CD14-positive monocyte (primary cell): Measurements from ENCODE around the gene CACNB2. TPM values are rescaled to one million over a fixed set of nuclear protein-coding genes. Genes with fewer than 3 reads are reported as not detected.

Experiments
- DNase-seq, 3 donors: peaks; one replicate each; pipeline ENCODE4 v3.0.0-alpha.2; 2011 to 2022
- H2AFZ ChIP-seq: 2 replicates; pipeline ENCODE4 v1.6.0; 2012; ENCODE audit warnings: mild to moderate bottlenecking, low read depth, low read length, inconsistent platforms; ENCODE audit not compliant: insufficient read depth, poor library complexity, severe bottlenecking
- H3K27ac ChIP-seq, 2 donors: 1 replicate in 1 of 2; 2 replicates in 1 of 2; pipeline ENCODE4 v1.5.1; 2012 to 2013; ENCODE audit warnings: low read length in 2 of 2, control low read depth in 1 of 2, inconsistent platforms in 1 of 2, low read depth in 1 of 2, mild to moderate bottlenecking in 1 of 2
- H3K27me3 ChIP-seq, 2 donors: one replicate each; pipeline versions ENCODE4 v1.6.0 to v1.6.1; 2011 to 2013; ENCODE audit warnings: low read length in 2 of 2; ENCODE audit not compliant: control insufficient read depth in 2 of 2, insufficient read depth in 2 of 2
- H3K36me3 ChIP-seq, 2 donors: replicated peaks in 1 of 2; 1 replicate in 1 of 2; 2 replicates in 1 of 2; pipeline versions ENCODE4 v1.5.1 to v1.6.1; 2012 to 2013; ENCODE audit warnings: low read length in 2 of 2, control low read depth in 1 of 2, inconsistent platforms in 1 of 2, mild to moderate bottlenecking in 1 of 2; ENCODE audit not compliant: insufficient read depth in 2 of 2, control insufficient read depth in 1 of 2
- H3K4me1 ChIP-seq, 2 donors: 1 replicate in 1 of 2; 2 replicates in 1 of 2; pipeline versions ENCODE4 v1.5.1 to v1.6.1; 2012 to 2013; ENCODE audit warnings: low read length in 2 of 2, control low read depth in 1 of 2, inconsistent platforms in 1 of 2, mild to moderate bottlenecking in 1 of 2, moderate library complexity in 1 of 2; ENCODE audit not compliant: insufficient read depth in 2 of 2, control insufficient read depth in 1 of 2
- H3K4me2 ChIP-seq: replicated peaks from 2 replicates; pipeline ENCODE3; 2012; ENCODE audit warnings: low read length, moderate library complexity, mild to moderate bottlenecking; ENCODE audit not compliant: poor library complexity, severe bottlenecking; ENCODE audit errors: extremely low read depth
- H3K4me3 ChIP-seq, 3 experiments: fragments of 200-600 bp in 1 of 3; sonication (generic) in 1 of 3; replicated peaks in 1 of 3; 1 replicate in 2 of 3; 2 replicates in 1 of 3; pipeline ENCODE4 v1.5.1; 2011 to 2013; ENCODE audit warnings: low read length in 3 of 3, mild to moderate bottlenecking in 3 of 3, control low read depth in 2 of 3, low read depth in 2 of 3, inconsistent platforms in 1 of 3, moderate library complexity in 1 of 3
- H3K79me2 ChIP-seq: 2 replicates; pipeline ENCODE4 v1.6.0; 2012; ENCODE audit warnings: mild to moderate bottlenecking, control low read depth, inconsistent platforms, low read length, moderate library complexity; ENCODE audit not compliant: insufficient read depth
- H3K9ac ChIP-seq: 2 replicates; pipeline ENCODE4 v1.6.0; 2017; ENCODE audit warnings: low read length, mild to moderate bottlenecking; ENCODE audit not compliant: insufficient read depth, poor library complexity, severe bottlenecking
- H3K9me3 ChIP-seq, 2 donors: replicated peaks in 1 of 2; 1 replicate in 1 of 2; 2 replicates in 1 of 2; pipeline versions ENCODE4 v1.5.1 to v1.6.1; 2012 to 2013; ENCODE audit warnings: low read length in 2 of 2, control low read depth in 1 of 2; ENCODE audit not compliant: control insufficient read depth in 1 of 2, insufficient read depth in 1 of 2
- H4K20me1 ChIP-seq: 2 replicates; pipeline ENCODE4 v1.6.0; 2012; ENCODE audit warnings: mild to moderate bottlenecking, low read length, control low read depth, moderate library complexity; ENCODE audit not compliant: insufficient read depth
- H3K27ac Mint-ChIP-seq, 7 donors: one replicate each; pipeline ENCODE4 v1.8.0; 2020; ENCODE audit warnings: mild to moderate bottlenecking in 7 of 7, mixed read lengths in 7 of 7, moderate library complexity in 6 of 7, inconsistent platforms in 2 of 7
- H3K27me3 Mint-ChIP-seq, 3 donors: one replicate each; pipeline ENCODE4 v1.8.0; 2021 to 2022; ENCODE audit warnings: low read depth in 3 of 3, mild to moderate bottlenecking in 3 of 3, mixed read lengths in 3 of 3, moderate library complexity in 3 of 3, inconsistent platforms in 1 of 3
- H3K36me3 Mint-ChIP-seq, 2 donors: one replicate each; pipeline ENCODE4 v1.8.0; 2020; ENCODE audit warnings: mixed read lengths in 2 of 2, inconsistent platforms in 1 of 2, mild to moderate bottlenecking in 1 of 2
- H3K4me1 Mint-ChIP-seq: one replicate; pipeline ENCODE4 v1.8.0; 2020; ENCODE audit warnings: mild to moderate bottlenecking, mixed read lengths
- H3K4me3 Mint-ChIP-seq, 2 donors: one replicate each; pipeline ENCODE4 v1.8.0; 2020; ENCODE audit warnings: mild to moderate bottlenecking in 2 of 2, mixed read lengths in 2 of 2, moderate library complexity in 1 of 2
- H3K9me3 Mint-ChIP-seq, 7 donors: one replicate each; pipeline ENCODE4 v1.8.0; 2020 to 2022; ENCODE audit warnings: mixed read lengths in 7 of 7, mild to moderate bottlenecking in 6 of 7, moderate library complexity in 6 of 7, inconsistent platforms in 2 of 7
- CTCF ChIP-seq: fragments of 200-600 bp; IDR thresholded peaks from one replicate; pipeline ENCODE4 v1.8.0; 2022; ENCODE audit warnings: antibody characterized with exemption, mild to moderate bottlenecking
- WGBS: methylation state at CpG from one replicate; pipeline ENCODE4 v1.1.5; 2013; ENCODE audit warnings: missing lambda C conversion rate; ENCODE audit not compliant: insufficient coverage; 5-methylcytosine and 5-hydroxymethylcytosine counted together
- intact Hi-C, 2 donors: fragments of 100-400 bp; cut with micrococcal nuclease; formaldehyde crosslinking; loops; one replicate each; pipeline versions ENCODE4 v1.15.0 to v1.15.1; 2023
- polyA plus RNA-seq, 3 donors: library from polyadenylated mRNA; depleted of rRNA in 1 of 3; unstranded in 2 of 3; stranded (reverse) in 1 of 3; fragments of 300-500 nt in 2 of 3; fragments of >200 nt in 1 of 3; fragmentation: Illumina TruSeq in 2 of 3; gene quantifications; 1 replicate in 2 of 3; 2 replicates in 1 of 3; pipeline ENCODE4 v1.2.3, GENCODE V29; 2012 to 2021

Gene CACNB2
- polyA plus RNA-seq, 3 donors: 0.05 TPM; not detected in 2

GRCh38 chr10:18273039-18273438 is 132.8 kb downstream of the CACNB2 start:
- H3K79me2 ChIP-seq: no peaks in the 10 kb centered on the region
- H3K9me3 Mint-ChIP-seq: peaks cover 0 to 4% (median 0%) of the 10 kb centered on the region in 7 donors
- intact Hi-C loops: no loop called here

GRCh38 chr10:18278181-18278580 is 138.0 kb downstream of the CACNB2 start:
- Histone ChIP-seq H3K4me1 (peaks cover 27 to 40% of the 10 kb centered on the region in 2 donors), H4K20me1 (no peaks in the 10 kb centered on the region), H3K9me3 (peaks cover 0 to 2% of the 10 kb centered on the region in 2 donors), H3K27ac (peak overlapping the region in 1 of 2 donors; percentile 86), H2AFZ (no peak overlapping the region), H3K27me3 (no peaks in the 10 kb centered on the region), H3K9ac (no peak overlapping the region), H3K4me2 (no peak overlapping the region), H3K36me3 (no peaks in the 10 kb centered on the region), H3K4me3 (no peak overlapping the region), H3K79me2 (no peaks in the 10 kb centered on the region)
- Mint-ChIP-seq H3K4me1 (peaks cover 30% of the 10 kb centered on the region), H3K36me3 (no peaks in the 10 kb centered on the region), H3K9me3 (peaks cover 0 to 4% (median 0%) of the 10 kb centered on the region in 7 donors), H3K27ac (peak overlapping the region; percentile 85 to 96 (median 94)), H3K4me3 (peak overlapping the region in 1 of 2 donors; percentile 63), H3K27me3 (peaks cover 0 to 1% (median under 1%) of the 10 kb centered on the region in 3 donors)
- 17% methylated on average over 2 of the region's 3 CpGs for WGBS
- intact Hi-C loops: no loop called here
- no peak for TF ChIP-seq CTCF
- peak; percentile 58 to 85 (median 65) for DNase-seq

More at GRCh38 chr10:18273039-18273438, 132.8 kb downstream of the CACNB2 start:
- Histone ChIP-seq H3K9ac (no peak overlapping the region), H3K4me3 (no peak overlapping the region), H3K36me3 (no peaks in the 10 kb centered on the region), H4K20me1 (no peaks in the 10 kb centered on the region), H3K4me2 (no peak overlapping the region), H3K27me3 (no peaks in the 10 kb centered on the region), H3K9me3 (peaks cover 0 to 2% of the 10 kb centered on the region in 2 donors), H2AFZ (no peak overlapping the region), H3K27ac (no peak overlapping the region), H3K4me1 (peaks cover 4 to 15% of the 10 kb centered on the region in 2 donors)
- TF ChIP-seq CTCF: no peak
- Mint-ChIP-seq H3K27me3 (peaks cover 0 to 2% (median 1%) of the 10 kb centered on the region in 3 donors), H3K4me3 (no peak overlapping the region), H3K27ac (no peak overlapping the region), H3K36me3 (no peaks in the 10 kb centered on the region), H3K4me1 (peaks cover 7% of the 10 kb centered on the region)
- WGBS: no CpG with 5 or more reads among the region's 3 CpGs
- no peak for DNase-seq
